GM06990 (cell line): ENCODE measurements around the gene ZNF652.

Source experiments
- DNase-seq: peaks from one replicate; pipeline ENCODE4 v3.0.0-alpha.2; 2011; ENCODE audit not compliant: insufficient read length; ENCODE audit errors: extremely low read depth
- H3K27me3 ChIP-seq: replicated peaks from 2 replicates; pipeline ENCODE4 v1.6.0; 2011; ENCODE audit warnings: low read length; ENCODE audit not compliant: control insufficient read depth, insufficient read depth
- H3K36me3 ChIP-seq: 2 replicates; pipeline ENCODE4 v1.5.1; 2011; ENCODE audit warnings: low read length; ENCODE audit not compliant: control insufficient read depth, insufficient read depth
- H3K4me3 ChIP-seq: replicated peaks from 2 replicates; pipeline ENCODE4 v1.5.1; 2011; ENCODE audit warnings: low read depth, mild to moderate bottlenecking, control low read depth, low read length
- CTCF ChIP-seq: IDR thresholded peaks from 2 replicates; pipeline ENCODE4 v1.5.1; 2011; ENCODE audit warnings: low read length, control low read depth, mild to moderate bottlenecking, inconsistent platforms; ENCODE audit not compliant: insufficient read depth, poor library complexity, severe bottlenecking

ZNF652 gene

GRCh38 chr17:49341356-49341755, 20.7 kb downstream of the ZNF652 start:
- H3K4me3 ChIP-seq = no peak overlapping the region

GRCh38 chr17:49339354-49339753, 22.7 kb downstream of the ZNF652 start:
- Histone ChIP-seq H3K27me3 (no peaks in the 10 kb centered on the region), H3K36me3 (no peaks in the 10 kb centered on the region), H3K4me3 (no peak overlapping the region)
- no peak for TF ChIP-seq CTCF
- DNase-seq = no peak

More at GRCh38 chr17:49341356-49341755, 20.7 kb downstream of the ZNF652 start:
- H3K36me3 ChIP-seq = no peaks in the 10 kb centered on the region
- no peak for TF ChIP-seq CTCF
- DNase-seq = no peak
- H3K27me3 ChIP-seq = no peaks in the 10 kb centered on the region

- no peak for TF ChIP-seq CTCF
- Histone ChIP-seq H3K27me3 (no peaks in the 10 kb centered on the region), H3K36me3 (no peaks in the 10 kb centered on the region), H3K4me3 (no peak overlapping the region)
- no peak for DNase-seq
Observed at GRCh38 chr17:49338883-49339282, 23.2 kb downstream of the ZNF652 start.

- no peaks in the 10 kb centered on the region for H3K36me3 ChIP-seq
- TF ChIP-seq CTCF = no peak
- no peak for DNase-seq
- no peak overlapping the region for H3K4me3 ChIP-seq
- no peaks in the 10 kb centered on the region for H3K27me3 ChIP-seq
Observed at GRCh38 chr17:49337884-49338283, 24.2 kb downstream of the ZNF652 start.

GRCh38 chr17:49334744-49335512, 27.1 kb downstream of the ZNF652 start:
- no peak for TF ChIP-seq CTCF
- H3K4me3 ChIP-seq = no peak overlapping the region
- no peaks in the 10 kb centered on the region for H3K27me3 ChIP-seq
- H3K36me3 ChIP-seq = no peaks in the 10 kb centered on the region
- DNase-seq = no peak
